ENCODE results near the gene SERPINB6. TPM values are rescaled to one million over a fixed set of nuclear protein-coding genes. Genes with fewer than 3 reads are reported as not detected.
"Not testable (repeated sequence)": the region's sequence is repeated elsewhere in the genome, so short reads cannot be mapped to it uniquely, and the experiment has no call there.

Gene SERPINB6
- total RNA-seq = 10 to 100 TPM; 14.9 to 15.9 (median 15.3) TPM

- Mint-ChIP-seq H3K27me3 (ENCODE audit: low read depth) (peaks cover 9% of the 10 kb centered on the region), H3K4me3 (peak within 1 kb of the TSS; percentile 85), H3K36me3 (ENCODE audit: insufficient read depth) (peaks cover 2% of the 10 kb centered on the region), H3K9me3 (no peaks in the 10 kb centered on the region), H3K4me1 (ENCODE audit: low read depth) (peaks cover 36% of the 10 kb centered on the region)
- ATAC-seq (peak; percentile 69 to 74), DNase-seq (no peak)
Observed at GRCh38 chr6:2971420-2972218, at the start of gene SERPINB6. SERPINB6 (minus strand) TSS chr6:2971567; CDS start chr6:2959332, 12,235 bp downstream.

DNA sequence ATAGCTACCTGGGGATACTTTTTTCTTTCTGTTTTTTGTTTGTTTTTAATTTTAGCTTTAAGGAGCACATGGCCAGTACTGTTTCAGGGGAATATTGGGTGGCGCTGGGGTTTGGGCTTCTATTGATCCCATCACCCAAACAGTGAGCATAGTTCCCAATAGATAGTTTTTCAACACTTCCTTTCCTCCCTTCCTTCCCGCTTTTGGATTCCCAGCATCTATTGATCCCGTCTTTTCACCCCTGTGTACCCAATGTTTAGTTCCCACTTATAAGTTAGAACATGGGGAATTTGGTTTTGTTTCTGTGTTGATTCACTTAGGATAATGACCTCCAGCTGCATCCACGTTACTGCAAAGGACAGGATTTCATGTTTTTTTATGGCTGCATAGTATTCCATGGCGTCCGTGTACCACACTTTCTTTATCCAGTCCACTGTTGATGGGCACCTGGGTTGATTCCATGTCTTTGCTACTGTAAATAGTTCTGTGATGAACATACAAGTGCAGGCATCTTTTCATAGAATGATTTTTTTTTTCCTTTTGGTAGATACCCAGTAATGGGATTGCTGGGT, 48.5 kb upstream of the SERPINB6 start:
- DNase-seq (no peak), ATAC-seq (no peak)
- Mint-ChIP-seq H3K27me3 (ENCODE audit: low read depth) (no peaks in the 10 kb centered on the region), H3K9me3 (no peaks in the 10 kb centered on the region), H3K36me3 (ENCODE audit: insufficient read depth) (peaks cover 20% of the 10 kb centered on the region), H3K4me3 (no peak overlapping the region), H3K4me1 (ENCODE audit: low read depth) (peaks cover 25% of the 10 kb centered on the region)

GRCh38 chr6:3019065-3019464, 47.7 kb upstream of the SERPINB6 start:
- H3K9me3 Mint-ChIP-seq = no peaks in the 10 kb centered on the region
- H3K36me3 Mint-ChIP-seq (ENCODE audit: insufficient read depth) = peaks cover 24% of the 10 kb centered on the region

GRCh38 chr6:3017304-3017703, 45.9 kb upstream of the SERPINB6 start:
- H3K27me3 Mint-ChIP-seq (ENCODE audit: low read depth) = no peaks in the 10 kb centered on the region
- DNase-seq (no peak), ATAC-seq (no peak)
- H3K9me3 Mint-ChIP-seq = peaks cover 2% of the 10 kb centered on the region
- H3K36me3 Mint-ChIP-seq (ENCODE audit: insufficient read depth) = peaks cover 31% of the 10 kb centered on the region
- peaks cover 6% of the 10 kb centered on the region for H3K4me1 Mint-ChIP-seq (ENCODE audit: low read depth)
- no peak overlapping the region for H3K4me3 Mint-ChIP-seq

More at GRCh38 chr6:3019065-3019464, 47.7 kb upstream of the SERPINB6 start:
- ATAC-seq = no peak
- no peak for DNase-seq
- H3K4me3 Mint-ChIP-seq = no peak overlapping the region
- H3K4me1 Mint-ChIP-seq (ENCODE audit: low read depth) = peaks cover 18% of the 10 kb centered on the region
- no peaks in the 10 kb centered on the region for H3K27me3 Mint-ChIP-seq (ENCODE audit: low read depth)

DNA sequence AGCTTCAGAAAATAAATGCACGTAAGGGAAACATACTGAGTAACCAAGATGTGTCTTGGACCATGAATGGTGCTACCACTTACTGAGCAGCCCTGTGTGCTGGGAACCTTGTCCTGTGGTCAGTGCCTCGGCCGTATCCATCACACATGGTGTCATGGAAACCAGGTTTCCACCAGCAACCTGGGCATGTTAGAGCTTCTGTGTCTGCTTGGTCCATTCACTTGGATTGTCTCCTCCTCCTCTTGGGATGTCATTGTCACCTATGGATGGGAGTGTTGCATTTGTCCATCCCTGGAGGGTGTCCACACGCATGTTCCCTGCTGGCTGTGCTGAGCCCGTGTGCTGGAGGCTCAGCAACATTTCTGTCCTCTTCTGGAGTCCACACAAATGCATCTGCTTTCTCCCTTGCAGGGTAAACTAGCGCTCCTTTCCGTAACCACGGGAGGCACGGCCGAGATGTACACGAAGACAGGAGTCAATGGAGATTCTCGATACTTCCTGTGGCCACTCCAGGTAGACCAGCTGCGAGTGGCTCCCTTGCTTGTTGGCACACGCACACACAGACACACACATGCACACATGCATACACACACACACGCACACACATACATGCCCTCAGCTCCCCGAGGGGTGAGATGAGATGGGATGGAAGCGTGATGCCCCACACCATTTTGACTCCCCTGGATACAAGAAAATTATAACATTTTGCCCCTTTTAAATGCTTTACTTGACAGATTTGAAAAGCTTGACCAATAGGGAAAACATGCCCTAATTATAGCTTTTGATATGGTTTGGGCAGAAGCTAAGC, 45.3 kb upstream of the SERPINB6 start:
- ATAC-seq (no peak), DNase-seq (no peak)
- Mint-ChIP-seq H3K36me3 (ENCODE audit: insufficient read depth) (peaks cover 38% of the 10 kb centered on the region), H3K4me3 (no peak overlapping the region), H3K27me3 (ENCODE audit: low read depth) (no peaks in the 10 kb centered on the region), H3K9me3 (peaks cover 8% of the 10 kb centered on the region), H3K4me1 (ENCODE audit: low read depth) (peaks cover 6% of the 10 kb centered on the region)

DNA sequence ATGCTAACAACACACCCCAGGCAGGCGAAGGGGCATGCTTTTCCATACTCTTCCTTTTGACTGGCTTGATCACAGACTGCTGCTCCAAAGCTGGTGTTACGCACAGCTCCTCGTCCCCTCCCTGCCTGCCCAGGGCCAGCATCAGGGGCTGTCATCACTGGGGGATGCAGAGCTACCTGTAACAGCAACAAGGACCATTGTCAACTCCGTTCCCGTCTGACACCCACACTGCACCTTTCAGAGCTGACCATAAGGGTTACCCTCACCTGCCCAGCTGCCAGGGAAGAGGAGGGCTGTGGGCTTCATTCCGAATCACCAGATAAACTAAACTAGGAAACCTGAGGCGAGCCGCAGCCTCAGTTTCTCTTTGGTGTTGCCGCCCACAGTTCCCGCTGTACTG, 43.8 kb upstream of the SERPINB6 start:
- Mint-ChIP-seq H3K36me3 (ENCODE audit: insufficient read depth) (peaks cover 49% of the 10 kb centered on the region), H3K4me1 (ENCODE audit: low read depth) (peaks cover 3% of the 10 kb centered on the region), H3K4me3 (no peak overlapping the region), H3K27me3 (ENCODE audit: low read depth) (no peaks in the 10 kb centered on the region), H3K9me3 (peaks cover 23% of the 10 kb centered on the region)
- no peak for ATAC-seq
- DNase-seq = no peak

DNA sequence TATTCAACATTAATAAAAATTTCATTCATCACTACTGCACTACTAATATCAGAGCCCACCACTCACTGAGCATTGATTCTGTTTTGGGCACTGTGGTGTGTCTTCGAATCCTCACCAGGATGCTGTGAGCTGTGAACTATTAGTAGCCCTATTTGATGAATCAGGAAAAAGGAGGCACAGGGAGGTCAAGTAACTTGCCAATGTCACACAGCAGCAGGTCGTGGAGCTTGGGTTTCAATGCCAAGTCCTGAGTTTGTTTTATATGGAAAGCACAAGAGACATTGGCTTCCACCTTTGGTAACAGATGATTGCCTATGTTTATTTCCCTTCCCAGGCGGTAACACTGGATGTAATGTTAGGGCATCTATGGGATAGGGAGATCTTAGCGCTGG, 43.3 kb upstream of the SERPINB6 start:
- Mint-ChIP-seq H3K4me3 (no peak overlapping the region), H3K27me3 (ENCODE audit: low read depth) (no peaks in the 10 kb centered on the region), H3K36me3 (ENCODE audit: insufficient read depth) (peaks cover 49% of the 10 kb centered on the region), H3K9me3 (peaks cover 26% of the 10 kb centered on the region), H3K4me1 (ENCODE audit: low read depth) (peaks cover 3% of the 10 kb centered on the region)
- DNase-seq = no peak
- no peak for ATAC-seq

DNA sequence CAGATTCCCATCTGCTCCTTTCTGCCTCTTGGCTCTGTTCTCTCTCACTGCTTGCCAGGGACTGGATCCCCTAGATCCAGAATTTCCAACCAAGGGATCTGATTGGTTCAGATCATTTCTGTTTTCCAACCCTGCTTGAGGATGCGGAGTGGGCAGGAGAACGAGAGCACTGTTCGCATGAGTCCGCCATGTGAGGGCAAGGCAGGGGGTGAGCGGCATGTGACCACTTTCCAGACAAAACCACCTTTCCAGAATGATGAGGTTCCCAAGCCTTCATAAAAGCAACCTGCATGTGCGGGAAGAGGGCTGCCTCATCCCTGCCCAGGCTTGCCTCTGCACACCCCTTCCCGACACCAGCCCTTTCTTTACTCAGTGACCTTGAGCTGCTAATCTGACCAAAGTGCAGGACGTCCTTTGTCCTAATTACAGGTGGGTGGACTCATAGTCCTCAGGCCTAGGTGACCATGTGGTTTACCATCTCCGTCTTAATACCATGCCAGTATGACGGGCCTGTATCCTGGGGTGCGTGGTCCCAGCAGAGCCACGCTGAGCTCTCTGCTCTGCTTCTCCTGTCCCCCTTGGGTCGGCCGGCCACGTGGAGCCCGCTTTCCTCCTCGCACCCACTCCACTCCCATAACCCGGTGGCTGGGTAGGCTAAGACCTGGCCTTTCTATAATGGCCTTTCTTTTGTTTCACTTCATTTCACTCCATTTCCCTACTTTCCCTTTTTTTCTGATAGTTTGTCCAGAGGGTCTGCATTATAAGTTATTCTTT, 42.7 kb upstream of the SERPINB6 start:
- DNase-seq (no peak), ATAC-seq (no peak)
- peaks cover 3% of the 10 kb centered on the region for H3K4me1 Mint-ChIP-seq (ENCODE audit: low read depth)
- H3K9me3 Mint-ChIP-seq = peaks cover 26% of the 10 kb centered on the region
- H3K27me3 Mint-ChIP-seq (ENCODE audit: low read depth) = no peaks in the 10 kb centered on the region
- H3K36me3 Mint-ChIP-seq (ENCODE audit: insufficient read depth) = peaks cover 55% of the 10 kb centered on the region
- no peak overlapping the region for H3K4me3 Mint-ChIP-seq

DNA sequence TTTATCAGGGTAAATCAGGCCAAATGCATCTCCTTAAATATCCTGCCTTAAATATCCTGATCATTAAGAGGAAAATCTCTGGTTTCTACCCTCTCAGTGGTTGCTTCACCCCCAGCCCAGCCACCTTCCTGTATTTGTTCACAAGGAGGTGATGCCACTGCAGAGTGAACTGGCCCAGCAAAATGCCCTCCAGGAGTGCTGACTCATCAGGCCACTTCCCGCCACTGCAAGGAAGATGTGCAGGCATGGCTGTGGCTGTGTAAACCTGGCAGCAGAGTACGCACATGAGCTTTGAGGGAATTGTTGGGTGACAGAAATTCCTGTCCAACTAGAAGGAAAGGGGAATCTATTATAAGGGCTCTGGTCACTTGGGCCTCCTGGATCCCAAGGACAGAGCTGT, 42.1 kb upstream of the SERPINB6 start:
- no peaks in the 10 kb centered on the region for H3K27me3 Mint-ChIP-seq (ENCODE audit: low read depth)
- no peak for ATAC-seq
- H3K9me3 Mint-ChIP-seq = peaks cover 26% of the 10 kb centered on the region
- peaks cover 60% of the 10 kb centered on the region for H3K36me3 Mint-ChIP-seq (ENCODE audit: insufficient read depth)
- no peak for DNase-seq
- peaks cover 3% of the 10 kb centered on the region for H3K4me1 Mint-ChIP-seq (ENCODE audit: low read depth)
- H3K4me3 Mint-ChIP-seq = no peak overlapping the region

- no peak for DNase-seq
- Mint-ChIP-seq H3K9me3 (peaks cover 26% of the 10 kb centered on the region), H3K27me3 (ENCODE audit: low read depth) (no peaks in the 10 kb centered on the region), H3K4me3 (no peak overlapping the region), H3K36me3 (ENCODE audit: insufficient read depth) (peaks cover 72% of the 10 kb centered on the region), H3K4me1 (ENCODE audit: low read depth) (peaks cover 5% of the 10 kb centered on the region)
- ATAC-seq = no peak
Observed at GRCh38 chr6:3011592-3011991, 40.2 kb upstream of the SERPINB6 start.

GRCh38 chr6:3011158-3011557, 39.8 kb upstream of the SERPINB6 start:
- Mint-ChIP-seq H3K27me3 (ENCODE audit: low read depth) (no peaks in the 10 kb centered on the region), H3K4me3 (no peak overlapping the region), H3K4me1 (ENCODE audit: low read depth) (peaks cover 5% of the 10 kb centered on the region), H3K9me3 (peaks cover 26% of the 10 kb centered on the region), H3K36me3 (ENCODE audit: insufficient read depth) (peaks cover 76% of the 10 kb centered on the region)
- DNase-seq = no peak
- no peak for ATAC-seq

GRCh38 chr6:3009930-3010329, 38.6 kb upstream of the SERPINB6 start:
- DNase-seq = no peak
- Mint-ChIP-seq H3K9me3 (peaks cover 26% of the 10 kb centered on the region), H3K36me3 (ENCODE audit: insufficient read depth) (peaks cover 70% of the 10 kb centered on the region), H3K27me3 (ENCODE audit: low read depth) (no peaks in the 10 kb centered on the region), H3K4me3 (no peak overlapping the region), H3K4me1 (ENCODE audit: low read depth) (peaks cover 5% of the 10 kb centered on the region)
- ATAC-seq = no peak

GRCh38 chr6:3008712-3009265, 37.4 kb upstream of the SERPINB6 start:
- not testable (repeated sequence) for ATAC-seq; H3K27me3 Mint-ChIP-seq (ENCODE audit: low read depth); DNase-seq; H3K4me1 Mint-ChIP-seq (ENCODE audit: low read depth); H3K4me3 Mint-ChIP-seq
- peaks cover 26% of the 10 kb centered on the region for H3K9me3 Mint-ChIP-seq
- peaks cover 68% of the 10 kb centered on the region for H3K36me3 Mint-ChIP-seq (ENCODE audit: insufficient read depth)

GRCh38 chr6:3007571-3007970, 36.2 kb upstream of the SERPINB6 start:
- H3K36me3 Mint-ChIP-seq (ENCODE audit: insufficient read depth) = peaks cover 61% of the 10 kb centered on the region

More at GRCh38 chr6:3007571-3007970, 36.2 kb upstream of the SERPINB6 start:
- Mint-ChIP-seq H3K9me3 (peaks cover 26% of the 10 kb centered on the region), H3K27me3 (ENCODE audit: low read depth) (no peaks in the 10 kb centered on the region), H3K4me3 (no peak overlapping the region), H3K4me1 (ENCODE audit: low read depth) (peaks cover 7% of the 10 kb centered on the region)
- DNase-seq (no peak), ATAC-seq (no peak)
